ENCODE measurements around the gene BTLA.

DNA sequence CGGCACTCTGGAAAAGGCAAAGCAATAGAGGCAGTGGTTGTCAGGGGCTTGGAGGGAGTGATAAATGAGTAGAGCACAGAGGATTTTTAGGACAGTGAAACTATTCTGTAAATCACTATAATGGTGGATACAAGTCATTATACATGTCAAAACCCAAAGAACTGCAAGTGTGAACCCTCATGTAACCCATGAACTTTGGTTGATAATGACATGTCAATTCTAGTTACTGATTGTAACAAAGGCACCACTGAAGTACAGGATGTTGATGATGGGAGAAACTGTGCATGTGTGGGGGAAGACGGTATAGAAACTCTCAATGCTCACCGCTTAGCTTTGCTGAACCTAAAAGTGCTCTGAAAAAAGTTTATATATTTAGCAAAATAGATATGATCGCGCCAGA is 36.0 kb downstream of the BTLA start:
- TF ChIP-seq, protein P1, sequence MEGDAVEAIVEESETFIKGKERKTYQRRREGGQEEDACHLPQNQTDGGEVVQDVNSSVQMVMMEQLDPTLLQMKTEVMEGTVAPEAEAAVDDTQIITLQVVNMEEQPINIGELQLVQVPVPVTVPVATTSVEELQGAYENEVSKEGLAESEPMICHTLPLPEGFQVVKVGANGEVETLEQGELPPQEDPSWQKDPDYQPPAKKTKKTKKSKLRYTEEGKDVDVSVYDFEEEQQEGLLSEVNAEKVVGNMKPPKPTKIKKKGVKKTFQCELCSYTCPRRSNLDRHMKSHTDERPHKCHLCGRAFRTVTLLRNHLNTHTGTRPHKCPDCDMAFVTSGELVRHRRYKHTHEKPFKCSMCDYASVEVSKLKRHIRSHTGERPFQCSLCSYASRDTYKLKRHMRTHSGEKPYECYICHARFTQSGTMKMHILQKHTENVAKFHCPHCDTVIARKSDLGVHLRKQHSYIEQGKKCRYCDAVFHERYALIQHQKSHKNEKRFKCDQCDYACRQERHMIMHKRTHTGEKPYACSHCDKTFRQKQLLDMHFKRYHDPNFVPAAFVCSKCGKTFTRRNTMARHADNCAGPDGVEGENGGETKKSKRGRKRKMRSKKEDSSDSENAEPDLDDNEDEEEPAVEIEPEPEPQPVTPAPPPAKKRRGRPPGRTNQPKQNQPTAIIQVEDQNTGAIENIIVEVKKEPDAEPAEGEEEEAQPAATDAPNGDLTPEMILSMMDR (IDR thresholded peaks at IDR 0.05; ENCODE audit: insufficient read depth, low read length, poor library complexity, severe bottlenecking) = no peak
- TF ChIP-seq EZH2phosphoT487 (conservative IDR thresholded peaks at IDR 0.05; ENCODE audit: low read length) = no peak
